VCaP (cell line): ENCODE results near the gene C8B.

Source experiments
- H3K27ac ChIP-seq: fragments of 450-650 bp; 2 replicates; pipeline ENCODE4 v1.5.1; 2017
- CTCF ChIP-seq: fragments of 450-650 bp; conservative IDR thresholded peaks from 2 replicates; pipeline ENCODE4 v1.5.1; 2017; ENCODE audit warnings: mild to moderate bottlenecking, moderate library complexity

The C8B gene

DNA sequence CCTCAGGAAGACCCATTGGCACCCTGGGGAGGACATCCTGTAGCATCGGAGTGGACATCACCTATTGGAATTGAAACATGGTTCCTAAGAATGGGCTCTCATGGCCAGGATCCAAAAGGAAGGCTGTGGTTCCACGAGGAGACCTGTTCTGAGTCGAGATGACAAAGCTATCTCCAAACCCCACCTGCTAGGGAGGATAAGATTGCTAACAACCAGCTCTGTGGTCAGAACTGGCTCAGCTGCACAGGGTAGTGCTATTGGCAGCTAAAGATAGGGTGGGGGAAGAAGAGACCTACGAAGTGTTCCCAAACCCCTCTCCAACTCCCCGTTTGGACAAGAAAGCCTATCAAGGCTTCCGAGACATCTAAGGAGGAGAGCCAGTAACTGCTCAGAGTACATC is 17.7 kb upstream of the C8B start:
- no peak for TF ChIP-seq CTCF
- H3K27ac ChIP-seq, result no peak overlapping the region

- TF ChIP-seq CTCF, result no peak
- H3K27ac ChIP-seq, result no peak overlapping the region
These were observed 14.4 kb upstream of the C8B start for GRCh38 chr1:56979986-56980755.

- no peak for TF ChIP-seq CTCF
- no peak overlapping the region for H3K27ac ChIP-seq
These were observed 13.0 kb upstream of the C8B start for GRCh38 chr1:56978819-56979218.

DNA sequence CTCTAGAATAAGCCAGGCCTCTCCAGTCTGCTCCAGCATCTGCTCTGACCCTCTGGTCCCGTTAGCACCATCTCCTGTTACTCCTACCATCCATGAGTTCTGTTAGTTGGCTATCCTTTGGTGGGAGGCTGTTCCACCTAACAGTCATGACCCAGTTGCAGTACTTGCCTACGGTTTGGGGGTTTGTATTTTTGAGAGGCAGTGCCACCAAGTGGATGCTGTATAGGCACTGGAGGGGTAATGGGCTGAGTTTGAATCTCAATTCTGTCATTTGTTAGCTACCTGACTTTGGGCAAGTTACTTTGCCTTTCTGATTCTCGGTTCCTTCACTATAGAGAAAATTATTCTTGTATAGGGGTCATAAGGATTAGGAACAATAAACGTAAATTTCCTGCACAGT is 12.1 kb upstream of the C8B start:
- no peak overlapping the region for H3K27ac ChIP-seq
- no peak for TF ChIP-seq CTCF

DNA sequence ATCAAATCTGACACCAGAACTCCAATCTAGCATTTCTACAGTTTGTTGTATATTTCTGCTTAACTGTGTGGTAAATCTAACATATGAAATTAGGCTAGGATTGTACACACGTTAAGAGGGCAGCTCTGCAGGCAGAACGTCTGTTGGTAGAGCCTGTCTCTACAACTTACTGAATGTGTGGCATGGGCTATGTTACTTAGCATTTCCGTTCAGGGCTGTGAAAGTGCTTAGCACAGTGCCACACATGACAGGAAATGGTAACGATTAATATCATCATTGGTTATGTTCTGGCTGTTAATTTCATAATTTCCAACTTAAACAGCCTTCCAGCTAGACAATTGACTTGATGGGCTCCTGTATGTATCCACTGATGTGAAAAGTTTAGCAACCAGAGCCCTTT is 9.6 kb upstream of the C8B start:
- H3K27ac ChIP-seq, result no peak overlapping the region
- TF ChIP-seq CTCF, result no peak

- H3K27ac ChIP-seq, result no peak overlapping the region
- TF ChIP-seq CTCF, result no peak
These were observed 8.3 kb upstream of the C8B start for GRCh38 chr1:56973923-56974742.

DNA sequence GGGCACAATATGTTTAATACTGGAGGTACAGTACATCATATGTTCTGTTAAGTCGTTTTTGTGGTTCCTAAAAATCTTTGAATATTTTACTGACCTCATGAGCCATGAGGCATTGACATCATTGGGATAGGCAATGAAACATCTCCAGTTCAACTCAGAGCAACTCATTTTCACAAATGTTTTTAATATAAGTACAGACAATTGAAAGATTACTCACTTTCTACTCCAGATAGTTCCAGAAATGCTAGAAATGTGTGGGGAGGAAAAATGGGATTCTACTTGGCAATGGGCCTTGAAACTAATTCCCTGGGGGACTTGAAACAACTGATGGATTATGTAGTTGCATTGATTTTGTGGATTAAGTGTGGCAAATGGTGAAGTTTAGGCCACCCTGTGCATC is 7.2 kb upstream of the C8B start:
- no peak for TF ChIP-seq CTCF
- no peak overlapping the region for H3K27ac ChIP-seq
